NOMO-1 (cell line): ENCODE results near the gene SGPP1.
A peak's percentile ranks its signal among the peaks of the same experiment; 100 is the strongest.
"Not testable (repeated sequence)": the region's sequence is repeated elsewhere in the genome, so short reads cannot be mapped to it uniquely, and the experiment has no call there.

ENCODE experiments used
- DNase-seq, 2 experiments: peaks; one replicate each; lab custom pipeline; 2025; ENCODE audit not compliant: unreplicated experiment in 2 of 2; lab: John Stamatoyannopoulos, UW

Gene SGPP1

GRCh38 chr14:63726499-63726898, 1.4 kb downstream of the SGPP1 start:
- DNase-seq: peak in 1 of 2 experiments; percentile 17

- no peak for DNase-seq
Observed at GRCh38 chr14:63725786-63726460, 1.9 kb downstream of the SGPP1 start.

- peak; percentile 21 to 43 for DNase-seq
Observed at GRCh38 chr14:63717702-63718101, 10.2 kb downstream of the SGPP1 start.

GRCh38 chr14:63715360-63715759, 12.5 kb downstream of the SGPP1 start:
- no peak for DNase-seq

- DNase-seq: no peak
Observed at GRCh38 chr14:63713764-63714163, 14.1 kb downstream of the SGPP1 start.

- DNase-seq: no peak
Observed at GRCh38 chr14:63713058-63713457, 14.8 kb downstream of the SGPP1 start.

GRCh38 chr14:63712123-63712522, 15.7 kb downstream of the SGPP1 start:
- DNase-seq: no peak

GRCh38 chr14:63710497-63710896, 17.4 kb downstream of the SGPP1 start:
- DNase-seq: no peak

- DNase-seq: no peak
Observed at GRCh38 chr14:63709589-63709988, 18.3 kb downstream of the SGPP1 start.

- DNase-seq: no peak
Observed at GRCh38 chr14:63707216-63707615, 20.6 kb downstream of the SGPP1 start.

- DNase-seq: no peak
Observed at GRCh38 chr14:63705561-63706070, 22.2 kb downstream of the SGPP1 start.

- not testable (repeated sequence) for DNase-seq
Observed at GRCh38 chr14:63702530-63702929, 25.3 kb downstream of the SGPP1 start.

- no peak for DNase-seq
Observed at GRCh38 chr14:63701606-63702299, 26.1 kb downstream of the SGPP1 start.

- DNase-seq: peak in 1 of 2 experiments; percentile 5
Observed at GRCh38 chr14:63692310-63693020, 35.4 kb downstream of the SGPP1 start.

GRCh38 chr14:63689132-63689531, 38.7 kb downstream of the SGPP1 start:
- no peak for DNase-seq

- no peak for DNase-seq
Observed at GRCh38 chr14:63686926-63687325, 40.9 kb downstream of the SGPP1 start.

GRCh38 chr14:63685401-63685800, 42.5 kb downstream of the SGPP1 start:
- DNase-seq: no peak

- no peak for DNase-seq
Observed at GRCh38 chr14:63682727-63683593, 44.9 kb downstream of the SGPP1 start.

GRCh38 chr14:63678536-63678935, 49.3 kb downstream of the SGPP1 start:
- no peak for DNase-seq

- DNase-seq: no peak
Observed at GRCh38 chr14:63677891-63678379, 49.9 kb downstream of the SGPP1 start.
